Stimulated activated CD4-positive, alpha-beta T cell treated with anti-CD3 and anti-CD28 coated beads, Interleukin-2, amount 100 ng/mL, for 48 hours (primary cell): Measurements from ENCODE around the gene OOSP4B.
"Not testable (repeated sequence)": the region's sequence is repeated elsewhere in the genome, so short reads cannot be mapped to it uniquely, and the experiment has no call there.

Experiments
- DNase-seq, 2 donors: peaks; one replicate each; pipeline ENCODE4 v3.0.0-alpha.2; 2020

OOSP4B gene

DNA sequence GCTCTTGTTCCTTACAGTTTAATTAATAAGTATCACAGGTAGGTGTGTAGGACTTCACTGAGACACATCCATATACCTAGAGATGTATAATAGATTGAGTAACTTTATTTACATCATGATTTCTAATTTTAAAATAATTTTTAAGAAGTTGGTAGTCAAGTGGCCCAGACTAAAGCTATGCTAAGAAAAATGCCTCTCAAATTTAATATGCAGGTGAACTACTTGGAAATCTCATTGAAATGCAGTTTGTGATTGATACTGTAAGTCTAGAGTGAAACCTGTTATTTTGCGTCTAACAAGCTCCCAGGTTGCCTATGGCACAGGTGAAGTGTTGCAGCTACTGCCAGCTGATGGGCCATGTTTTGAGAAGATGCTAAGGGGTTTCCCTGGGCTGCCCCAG, at the start of gene OOSP4B:
Gene OOSP4B, plus strand, starts transcription at position 301 of the 400 bp plus-strand sequence.
- no peak for DNase-seq

DNA sequence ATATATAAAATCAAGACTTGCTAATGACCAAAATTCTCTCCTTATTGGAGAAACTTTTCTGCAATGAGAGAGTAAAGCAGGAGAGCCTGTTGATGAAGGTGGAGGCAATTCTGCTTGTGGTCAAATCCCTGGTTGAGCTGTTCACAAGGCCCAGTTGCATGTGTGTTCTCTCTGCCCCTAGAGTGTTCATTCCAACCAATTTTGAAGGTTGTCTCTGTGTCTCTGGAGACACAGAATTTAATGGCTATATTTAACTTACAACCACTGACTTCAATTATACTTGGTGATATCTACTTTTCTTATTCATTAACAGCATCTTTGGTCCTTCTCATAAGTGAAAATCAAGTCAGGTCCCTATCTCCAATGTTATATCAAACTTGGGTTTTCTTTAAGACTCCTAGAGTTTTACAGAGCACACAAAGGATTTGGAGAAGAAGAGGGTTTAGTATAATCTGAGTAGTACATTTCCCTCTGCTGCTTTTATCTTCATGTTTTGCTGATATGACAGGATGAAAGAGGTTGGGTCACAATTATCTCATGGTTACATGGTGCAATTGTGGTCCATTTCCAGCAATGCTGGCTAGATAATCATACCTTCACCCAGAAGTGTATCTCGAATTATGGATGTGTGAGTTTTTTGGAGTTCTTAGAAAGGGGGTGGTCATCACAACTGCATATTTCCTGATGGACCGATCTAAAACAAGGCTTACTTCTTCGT, 49.1 kb upstream of the OOSP4B start:
- no peak for DNase-seq

DNA sequence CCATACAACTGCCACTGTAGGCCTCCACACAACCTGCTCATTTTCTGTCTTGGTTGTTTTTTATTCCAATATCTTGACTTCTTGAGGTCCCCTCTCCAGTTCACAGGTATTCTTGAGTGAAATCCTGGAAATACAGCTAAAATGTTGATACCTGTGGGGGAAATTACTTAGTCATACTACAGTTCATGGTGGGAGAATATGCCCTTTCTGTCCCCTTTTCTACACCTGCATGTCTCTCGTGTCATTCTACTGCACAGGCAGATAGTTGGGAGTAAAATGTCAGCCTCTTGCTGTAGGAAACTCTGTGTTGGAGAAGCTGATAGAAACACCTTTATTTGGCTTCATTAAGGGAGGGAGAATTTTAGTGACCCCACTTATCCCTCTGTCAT, 48.6 kb upstream of the OOSP4B start:
- no peak for DNase-seq

DNA sequence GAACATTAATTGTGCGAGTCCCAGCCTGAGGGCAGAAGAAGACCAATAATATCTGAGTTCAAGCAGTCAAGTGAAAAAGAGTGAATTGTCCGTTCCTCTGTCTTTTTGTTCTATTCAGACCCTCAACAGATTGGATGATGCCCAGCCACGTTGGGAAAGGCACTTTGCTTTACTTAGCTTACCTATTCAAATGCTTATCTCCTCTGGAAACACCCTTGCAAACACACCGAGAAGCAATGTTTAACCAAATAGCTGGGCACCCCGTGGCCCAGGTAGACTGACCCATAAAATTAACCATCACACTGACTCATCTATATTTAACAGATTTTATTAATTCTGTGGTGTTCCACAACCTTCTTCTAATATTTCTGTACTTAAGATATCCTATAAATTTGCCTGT, 43.9 kb upstream of the OOSP4B start:
- no peak for DNase-seq

DNA sequence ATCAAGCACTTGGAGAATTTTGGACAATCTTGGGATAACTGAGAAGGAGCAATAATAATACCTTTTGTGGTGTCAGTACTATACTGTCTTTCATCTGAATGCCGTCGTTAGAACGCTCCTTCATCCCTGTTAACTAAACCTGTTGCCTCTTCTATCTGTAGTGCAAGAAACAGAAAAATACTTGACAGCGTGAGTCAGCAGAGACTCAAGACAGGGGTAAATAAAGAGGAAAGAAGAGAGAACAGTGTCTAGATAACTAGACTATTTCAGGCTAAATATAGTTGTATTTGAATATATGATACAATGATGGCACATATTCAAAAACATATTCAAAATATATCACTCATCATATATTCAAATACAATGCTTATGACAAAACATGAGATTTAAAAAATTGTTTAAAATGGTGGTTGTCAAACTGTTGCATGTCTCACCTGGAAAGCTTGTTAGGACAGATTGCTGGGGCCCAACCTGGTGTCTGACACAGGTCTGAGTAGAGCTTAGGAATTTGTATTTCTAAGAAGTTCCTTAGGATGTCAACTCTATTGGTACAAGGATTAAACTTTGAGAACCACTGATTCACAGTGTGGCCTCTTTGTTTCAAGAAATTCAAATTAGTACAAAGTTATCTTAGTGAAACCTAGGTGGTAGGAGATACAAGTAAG, 35.7 kb upstream of the OOSP4B start:
- DNase-seq: no peak

DNA sequence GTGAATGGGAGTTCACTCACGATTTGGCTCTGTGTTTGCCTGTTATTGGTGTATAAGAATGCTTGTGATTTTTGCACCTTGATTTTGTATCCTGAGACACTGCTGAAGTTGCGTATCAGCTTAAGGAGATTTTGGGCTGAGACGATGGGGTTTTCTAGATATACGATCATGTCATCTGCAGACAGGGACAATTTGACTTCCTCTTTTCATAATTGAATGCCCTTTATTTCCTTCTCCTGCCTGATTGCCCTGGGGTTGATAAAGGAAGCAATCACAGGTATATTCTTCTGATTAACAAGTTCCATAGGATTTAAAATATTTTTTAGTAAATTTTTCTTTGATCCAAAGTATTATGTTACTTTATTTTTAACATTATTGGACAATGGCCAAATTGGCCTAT, 34.9 kb upstream of the OOSP4B start:
- DNase-seq: not testable (repeated sequence)

DNA sequence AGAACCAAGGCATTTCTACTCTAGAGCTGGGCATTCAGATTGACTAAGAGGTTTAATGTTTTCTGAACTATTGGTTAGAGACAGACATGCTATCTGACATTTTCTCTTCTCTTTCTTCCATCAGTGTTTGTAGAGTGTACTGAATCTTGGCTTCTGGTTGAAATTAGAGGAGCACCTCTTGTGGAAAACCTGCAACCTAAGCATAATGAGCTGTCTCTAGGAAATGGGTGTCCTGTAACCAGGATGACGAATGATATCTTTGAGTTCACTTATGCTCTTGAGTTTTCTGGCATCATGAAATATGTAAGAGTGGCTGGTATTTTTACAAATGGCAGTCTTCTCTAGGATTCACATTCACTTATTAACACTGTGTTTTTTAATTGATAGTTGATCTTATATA, 33.8 kb upstream of the OOSP4B start:
- DNase-seq: no peak

DNA sequence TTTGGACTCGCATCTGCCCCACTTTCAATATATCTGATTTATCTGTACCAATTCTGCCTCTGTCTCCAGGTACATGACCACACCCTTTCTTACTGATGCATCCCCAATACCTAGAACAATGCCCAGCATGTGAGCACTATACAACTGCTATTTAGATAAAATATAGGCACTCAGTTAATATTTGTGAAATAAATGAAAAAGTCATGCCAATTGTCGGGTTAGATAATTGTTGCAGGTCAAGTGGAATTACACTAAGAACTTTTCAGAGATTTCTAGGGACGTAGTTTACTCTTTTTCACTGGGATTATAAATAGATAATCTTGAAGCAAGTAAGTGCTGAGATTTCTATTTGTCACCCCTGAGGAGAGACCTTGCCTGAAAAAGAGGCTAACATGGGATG, 32.6 kb upstream of the OOSP4B start:
- no peak for DNase-seq

DNA sequence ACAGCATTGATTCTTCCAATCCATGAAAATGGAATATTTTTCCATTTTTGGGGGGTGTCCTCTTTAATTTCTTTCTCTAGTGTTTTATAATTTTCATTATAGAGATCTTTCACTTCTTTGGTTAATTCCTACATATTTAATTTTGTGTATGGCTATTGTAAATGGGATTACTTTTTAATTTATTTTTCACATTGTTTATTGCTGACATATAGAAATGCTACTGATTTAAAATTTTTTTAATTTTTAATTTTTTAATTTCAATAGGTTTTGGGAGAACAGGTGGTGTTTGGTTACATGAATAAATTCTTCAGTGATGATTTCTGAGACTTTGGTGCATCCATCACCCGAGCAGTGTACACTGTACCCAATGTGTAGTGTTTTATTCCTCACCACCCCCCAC, 26.6 kb upstream of the OOSP4B start:
- DNase-seq: no peak

DNA sequence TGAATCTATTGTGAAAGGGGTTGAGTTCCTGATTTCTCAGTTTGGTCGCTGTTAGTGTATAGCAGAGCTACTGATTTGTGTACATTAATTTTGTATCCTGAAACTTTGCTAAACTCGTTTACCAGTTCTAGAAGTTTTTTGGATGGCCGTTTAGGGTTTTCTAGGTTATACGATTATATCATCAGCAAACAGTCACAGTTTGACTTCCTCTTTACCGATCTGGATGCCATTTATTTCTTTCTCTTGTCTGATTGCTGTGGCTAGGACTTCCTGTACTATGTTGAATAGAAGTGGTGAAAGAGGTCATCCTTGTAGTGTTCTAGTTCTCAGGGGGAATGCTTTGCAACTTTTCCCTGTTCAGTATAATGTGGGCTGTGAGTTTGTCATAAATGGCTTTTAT, 24.6 kb upstream of the OOSP4B start:
- DNase-seq: no peak

DNA sequence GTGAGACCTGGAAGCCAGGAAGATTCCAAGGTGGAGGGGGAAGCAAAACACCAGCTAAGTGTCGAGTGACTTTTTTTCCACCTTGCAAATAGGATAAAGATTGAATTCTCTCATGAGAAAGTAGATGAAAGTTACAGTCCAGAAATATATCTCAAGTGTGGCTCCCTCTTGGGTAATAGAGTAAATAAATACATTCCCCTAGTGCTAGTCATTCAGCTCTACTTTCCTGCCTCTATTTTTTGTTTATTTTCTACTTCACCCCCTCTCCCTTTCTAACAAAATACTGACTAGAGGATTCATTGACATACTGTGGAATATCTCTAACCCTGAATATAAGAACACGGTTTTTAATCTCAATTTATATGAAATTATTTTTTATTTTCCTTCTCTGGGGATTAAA, 19.2 kb upstream of the OOSP4B start:
- DNase-seq: no peak

DNA sequence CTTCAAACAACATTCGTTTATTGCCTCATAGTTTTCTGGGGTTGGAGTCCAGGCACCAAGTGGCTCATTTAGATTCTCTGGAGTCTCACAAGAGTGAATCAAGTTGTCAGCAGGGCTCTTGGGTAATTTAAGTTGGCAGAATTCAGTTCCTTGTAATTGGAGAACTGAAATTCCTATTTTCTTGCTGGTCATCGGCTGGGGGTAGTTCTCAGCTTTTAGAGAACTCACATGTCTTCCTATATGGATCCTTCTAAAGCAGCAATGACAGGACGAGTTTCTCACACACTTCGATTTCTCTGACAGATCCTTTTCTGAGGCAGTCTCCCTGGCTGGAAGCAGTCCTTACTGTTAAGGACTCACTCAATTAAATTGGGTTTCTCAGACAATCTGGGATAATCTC, 17.3 kb upstream of the OOSP4B start:
- DNase-seq: no peak

DNA sequence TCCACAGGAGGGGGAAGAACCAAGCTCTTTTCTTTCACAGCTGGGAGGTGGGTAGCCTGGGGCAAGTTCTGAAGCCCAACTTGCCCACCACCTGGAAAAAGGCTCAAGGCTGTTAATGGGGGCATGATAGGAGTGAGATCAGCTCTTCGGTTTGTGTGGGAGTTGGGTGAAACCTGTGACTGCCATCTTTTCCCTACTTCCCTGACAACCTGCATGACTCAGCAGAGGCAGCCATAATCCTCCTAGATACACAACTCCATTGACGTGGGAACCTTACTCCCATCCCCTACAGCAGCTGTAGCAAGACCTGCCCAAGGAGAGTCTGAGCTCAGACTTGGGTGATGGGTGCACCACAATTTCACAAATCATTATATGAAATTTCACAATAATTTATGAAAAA, 13.3 kb upstream of the OOSP4B start:
- no peak for DNase-seq

DNA sequence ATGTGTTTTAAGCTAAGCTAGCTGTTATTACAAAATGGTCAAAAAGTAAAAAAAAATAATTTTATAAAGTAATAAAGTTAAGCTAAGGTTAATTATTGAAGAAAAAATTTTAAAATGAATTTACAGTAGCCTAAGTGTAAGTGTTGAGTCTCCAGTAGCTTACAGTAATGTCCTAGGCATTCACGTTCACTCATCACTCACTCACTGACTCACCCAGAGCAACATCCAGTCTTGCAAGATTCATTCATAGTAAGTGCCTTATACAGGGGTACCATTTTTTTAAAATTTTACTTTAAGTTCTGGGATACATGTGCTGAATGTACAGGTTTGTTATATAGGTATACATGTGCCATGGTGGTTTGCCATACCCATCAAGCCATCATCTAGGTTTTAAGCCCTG, 11.6 kb upstream of the OOSP4B start:
- DNase-seq: no peak

DNA sequence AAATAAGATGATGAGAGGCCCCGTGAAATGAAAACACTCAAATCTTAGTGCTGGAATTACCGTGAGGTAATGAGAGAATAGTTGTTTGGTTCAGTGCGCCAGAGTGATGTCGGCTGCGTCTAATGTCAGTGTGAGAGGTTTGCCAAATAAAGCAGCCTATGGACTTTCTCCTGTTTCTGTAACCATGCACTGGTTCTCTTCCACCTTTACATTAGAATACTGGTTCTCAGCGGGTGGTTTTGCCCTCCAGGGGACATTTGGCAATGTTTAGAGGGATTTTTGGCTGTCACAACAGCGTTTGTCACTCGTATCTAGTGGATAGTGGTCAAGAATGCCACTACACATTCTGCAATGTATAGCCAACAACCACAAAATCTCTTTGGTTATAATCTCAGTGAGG, 1.1 kb downstream of the OOSP4B start:
- DNase-seq: no peak

DNA sequence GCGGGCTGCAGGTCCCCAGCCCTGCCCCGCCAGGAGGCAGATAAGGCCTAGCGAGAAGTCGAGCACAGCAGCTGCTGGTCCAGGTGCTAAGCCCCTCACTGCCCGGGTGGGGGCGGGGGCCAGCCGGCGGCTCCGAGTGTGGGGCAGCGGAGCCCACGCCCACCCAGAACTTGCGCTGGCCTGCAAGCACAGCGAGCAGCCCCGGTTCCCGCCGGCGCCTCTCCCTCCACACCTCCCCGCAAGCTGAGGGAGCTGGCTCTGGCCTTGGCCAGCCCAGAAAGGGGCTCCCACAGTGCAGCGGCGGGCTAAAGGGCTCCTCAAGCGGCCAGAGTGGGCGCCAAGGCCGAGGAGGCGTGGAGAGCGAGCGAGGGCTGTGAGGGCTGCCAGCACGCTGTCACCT, 3.4 kb downstream of the OOSP4B start:
- not testable (repeated sequence) for DNase-seq

DNA sequence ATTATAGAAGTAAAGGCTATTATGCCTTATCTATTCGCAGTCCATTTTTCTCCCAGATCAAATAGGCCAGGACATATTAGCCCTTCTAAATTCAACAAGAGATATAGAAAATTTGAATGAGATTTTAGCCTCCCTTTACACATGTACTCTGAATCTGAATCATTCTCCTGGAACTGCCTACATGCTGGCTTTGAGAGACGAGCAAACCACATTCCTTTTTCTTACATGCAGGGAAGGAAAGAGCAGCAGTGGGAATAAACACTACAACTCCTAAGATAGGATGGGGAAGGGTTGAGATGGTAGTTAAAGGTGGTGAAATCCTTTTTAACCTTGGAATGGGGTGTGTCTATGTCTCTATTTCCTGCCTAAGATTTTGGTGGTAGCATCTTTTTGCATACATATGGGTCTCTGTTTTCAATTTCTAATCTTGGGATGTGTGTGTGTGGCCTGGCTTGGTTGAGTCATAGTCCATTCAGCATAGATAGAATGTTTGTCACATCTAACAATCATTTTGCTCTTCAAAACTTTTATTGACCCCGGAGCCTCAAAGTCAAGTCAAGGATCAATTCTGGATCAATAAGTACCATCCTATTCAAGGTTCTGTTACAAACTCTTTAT, 12.1 kb downstream of the OOSP4B start:
- DNase-seq: no peak

DNA sequence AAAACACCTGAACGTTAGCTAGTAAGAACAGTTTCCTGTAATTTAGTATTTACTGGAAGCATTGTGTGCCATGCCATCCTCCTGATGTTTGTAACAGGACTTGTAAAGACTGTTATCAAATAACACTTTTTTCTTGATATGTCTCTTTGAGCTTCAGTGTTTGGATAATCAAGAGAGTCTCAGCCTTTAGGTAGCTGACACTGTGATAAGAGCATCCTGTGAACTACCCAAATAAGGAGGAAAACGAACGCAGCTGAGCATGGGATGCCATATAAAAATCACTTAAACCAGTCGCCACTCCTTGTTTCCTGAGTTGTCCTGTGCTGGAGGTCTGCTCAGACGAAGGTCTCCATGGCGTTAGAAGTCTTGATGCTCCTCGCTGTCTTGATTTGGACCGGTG, 23.1 kb downstream of the OOSP4B start, which contains the start of gene OOSP2:
Gene OOSP2, plus strand, starts transcription at position 301 of the 400 bp plus-strand sequence. Its CDS starts 51 bp downstream, at position 352.
- DNase-seq: no peak

DNA sequence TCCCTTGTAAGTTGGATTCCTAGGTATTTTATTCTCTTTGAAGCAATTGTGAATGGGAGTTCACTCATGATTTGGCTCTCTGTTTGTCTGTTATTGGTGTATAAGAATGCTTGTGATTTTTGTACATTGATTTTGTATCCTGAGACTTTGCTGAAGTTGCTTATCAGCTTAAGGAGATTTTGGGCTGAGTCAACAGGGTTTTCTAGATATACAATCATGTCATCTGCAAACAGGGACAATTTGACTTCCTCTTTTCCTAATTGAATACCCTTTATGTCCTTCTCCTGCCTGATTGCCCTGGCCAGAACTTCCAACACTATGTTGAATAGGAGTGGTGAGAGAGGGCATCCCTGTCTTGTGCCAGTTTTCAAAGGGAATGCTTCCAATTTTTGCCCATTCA, 33.4 kb downstream of the OOSP4B start:
- DNase-seq: not testable (repeated sequence)

DNA sequence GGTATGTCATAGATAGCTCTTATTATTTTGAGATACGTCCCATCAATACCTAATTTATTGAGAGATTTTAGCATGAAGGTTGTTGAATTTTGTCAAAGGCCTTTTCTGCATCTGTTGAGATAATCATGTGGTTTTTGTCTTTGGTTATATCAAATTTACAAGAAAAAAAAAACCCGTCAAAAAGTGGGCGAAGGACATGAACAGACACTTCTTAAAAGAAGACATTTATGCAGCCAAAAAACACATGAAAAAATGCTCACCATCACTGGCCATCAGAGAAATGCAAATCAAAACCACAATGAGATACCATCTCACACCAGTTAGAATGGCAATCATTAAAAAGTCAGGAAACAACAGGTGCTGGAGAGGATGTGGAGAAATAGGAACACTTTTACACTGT, 33.9 kb downstream of the OOSP4B start:
- not testable (repeated sequence) for DNase-seq

DNA sequence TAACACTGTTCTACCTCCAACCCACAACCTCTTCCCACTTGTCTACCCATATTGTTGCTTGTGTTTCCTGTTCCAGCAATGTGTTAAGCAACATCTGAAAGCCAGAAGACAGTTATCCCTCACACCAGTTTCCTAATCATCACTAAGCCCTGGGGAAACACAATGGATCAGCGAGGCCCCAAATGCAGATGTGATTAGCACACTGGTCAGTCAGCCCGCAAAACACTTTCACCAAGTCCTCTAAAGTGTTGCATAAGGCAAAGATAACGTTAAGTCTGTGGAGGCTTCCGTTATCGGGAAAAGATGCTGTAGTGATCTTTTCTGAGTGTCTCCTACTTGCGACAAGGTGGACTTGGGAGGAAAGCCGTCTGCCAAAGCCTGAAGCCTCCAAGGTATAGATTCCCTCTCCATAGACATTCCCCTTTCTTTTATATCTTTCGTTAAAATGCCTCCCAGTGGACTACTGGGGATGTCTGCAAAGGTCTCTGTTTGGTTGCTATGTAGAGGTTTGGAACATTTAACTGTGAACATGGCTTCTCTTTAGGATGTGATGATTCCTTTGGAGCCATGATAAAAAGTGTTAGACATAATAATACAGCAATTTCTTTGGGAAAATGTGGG, 39.5 kb downstream of the OOSP4B start, which contains the start of gene MS4A3:
Gene MS4A3, plus strand, starts transcription at position 317 of the 621 bp plus-strand sequence. CDS start 4,496 bp downstream, outside the sequence.
- DNase-seq: no peak

DNA sequence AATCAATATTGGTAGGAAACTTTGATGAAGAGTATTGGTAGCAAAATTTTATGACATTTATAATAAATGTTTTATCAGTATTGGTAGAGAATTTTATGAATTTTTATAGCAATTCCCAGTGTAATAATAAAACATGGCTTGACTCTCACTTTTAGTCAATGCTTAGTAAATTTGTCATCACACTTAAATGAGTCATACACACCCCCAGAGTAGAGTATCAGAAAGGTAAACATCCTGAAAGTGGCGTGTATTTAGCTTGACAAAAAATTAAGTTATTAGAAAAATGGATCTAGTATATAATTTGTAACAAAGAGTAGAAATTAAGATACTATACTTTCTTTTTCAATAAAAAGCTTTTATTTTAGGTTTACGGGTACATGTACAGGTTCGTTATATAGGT, 42.1 kb downstream of the OOSP4B start:
- no peak for DNase-seq

DNA sequence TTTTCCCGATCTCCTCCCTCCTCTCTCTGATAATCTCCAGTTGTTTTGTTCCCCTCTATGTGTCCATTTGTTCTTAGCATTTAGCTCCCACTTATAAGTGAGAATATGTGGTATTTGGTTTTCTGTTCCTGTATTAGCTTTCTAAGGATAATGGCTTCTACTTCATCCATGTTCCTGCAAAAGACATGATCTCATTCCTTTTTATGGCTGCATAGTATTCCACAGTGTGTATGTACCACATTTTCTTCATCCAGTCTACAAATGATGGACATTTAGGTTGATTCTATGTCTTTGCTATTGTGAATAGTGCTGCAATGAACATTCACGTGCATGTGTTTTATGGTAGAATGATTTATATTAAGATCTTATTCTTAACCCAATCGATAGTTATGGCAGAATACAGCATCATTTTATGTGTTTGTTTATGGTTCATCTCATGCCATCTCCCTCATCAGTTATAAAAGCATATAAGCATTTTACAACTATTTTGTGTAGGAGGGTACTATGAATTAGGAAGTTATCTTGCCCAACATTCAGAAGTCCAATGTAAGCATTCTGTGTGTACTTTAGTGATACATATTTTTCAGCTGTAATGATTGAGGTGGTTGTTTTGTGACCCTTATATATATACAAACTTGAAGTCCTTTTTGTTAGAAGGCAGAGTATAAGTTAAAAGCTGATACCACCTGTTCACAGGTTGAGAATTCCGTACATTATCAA, 42.7 kb downstream of the OOSP4B start:
- no peak for DNase-seq
